ENCODE data around the gene SIGLEC9.

SIGLEC9 gene

GRCh38 chr19:51125421-51126075 lies 842 bp downstream of the SIGLEC9 start:
- DNase-seq, result no peak

GRCh38 chr19:51127032-51127431 lies 2.3 kb downstream of the SIGLEC9 start:
- no peak for DNase-seq

GRCh38 chr19:51127755-51128154 lies 3.0 kb downstream of the SIGLEC9 start:
- no peak for DNase-seq

GRCh38 chr19:51128227-51128626 lies 3.5 kb downstream of the SIGLEC9 start:
- no peak for DNase-seq

- no peak for DNase-seq
Measured at GRCh38 chr19:51129716-51130115, 5.0 kb downstream of the SIGLEC9 start.

- no peak for DNase-seq
Measured at GRCh38 chr19:51131780-51132680, 7.3 kb downstream of the SIGLEC9 start.

- DNase-seq, result no peak
Measured at GRCh38 chr19:51135004-51135403, 10.3 kb downstream of the SIGLEC9 start.

GRCh38 chr19:51135986-51136762 lies 11.5 kb downstream of the SIGLEC9 start:
- peak; percentile 18 for DNase-seq

- peak; percentile 42 for DNase-seq
Measured at GRCh38 chr19:51136851-51137551, 12.3 kb downstream of the SIGLEC9 start.

- peak; percentile 47 for DNase-seq
Measured at GRCh38 chr19:51137792-51138425, 13.2 kb downstream of the SIGLEC9 start.

- no peak for DNase-seq
Measured at GRCh38 chr19:51138549-51138979, 13.9 kb downstream of the SIGLEC9 start.

- DNase-seq, result peak; percentile 18
Measured at GRCh38 chr19:51139299-51140014, 14.8 kb downstream of the SIGLEC9 start.

- peak; percentile 42 for DNase-seq
Measured at GRCh38 chr19:51140441-51140840, 15.7 kb downstream of the SIGLEC9 start.

GRCh38 chr19:51141181-51141580 lies 16.5 kb downstream of the SIGLEC9 start:
- DNase-seq, result peak; percentile 13

GRCh38 chr19:51142119-51142518 lies 17.4 kb downstream of the SIGLEC9 start, which contains the start of gene SIGLEC7:
Gene SIGLEC7, plus strand, starts transcription at chr19:51142301. Its CDS starts 69 bp downstream, at chr19:51142370.
- peak; percentile 46 for DNase-seq

- peak; percentile 32 for DNase-seq
Measured at GRCh38 chr19:51142809-51143475, 18.2 kb downstream of the SIGLEC9 start.

GRCh38 chr19:51143486-51143885 lies 18.8 kb downstream of the SIGLEC9 start:
- DNase-seq, result no peak

- DNase-seq, result no peak
Measured at GRCh38 chr19:51144482-51145045, 19.9 kb downstream of the SIGLEC9 start.

GRCh38 chr19:51145916-51146493 lies 21.3 kb downstream of the SIGLEC9 start:
- no peak for DNase-seq

GRCh38 chr19:51146751-51147150 lies 22.0 kb downstream of the SIGLEC9 start:
- DNase-seq, result no peak

Measured in activated CD8-positive, alpha-beta memory T cell treated with anti-CD3 and anti-CD28 coated beads, Interleukin-2, amount 50 U/mL, for 48 hours (primary cell).